GM12874 (cell line): ENCODE results near the gene PEX10.

Source experiments
- TF ChIP-seq, protein P1 (sequence below): IDR thresholded peaks from 2 replicates; pipeline ENCODE4 v1.5.1; 2011; ENCODE audit warnings: low read depth, mild to moderate bottlenecking, control low read depth, low read length, moderate library complexity; ENCODE audit not compliant: insufficient read depth

The PEX10 gene

GRCh38 chr1:2454227-2454626 is 41.9 kb upstream of the PEX10 start:
- TF ChIP-seq, protein P1, sequence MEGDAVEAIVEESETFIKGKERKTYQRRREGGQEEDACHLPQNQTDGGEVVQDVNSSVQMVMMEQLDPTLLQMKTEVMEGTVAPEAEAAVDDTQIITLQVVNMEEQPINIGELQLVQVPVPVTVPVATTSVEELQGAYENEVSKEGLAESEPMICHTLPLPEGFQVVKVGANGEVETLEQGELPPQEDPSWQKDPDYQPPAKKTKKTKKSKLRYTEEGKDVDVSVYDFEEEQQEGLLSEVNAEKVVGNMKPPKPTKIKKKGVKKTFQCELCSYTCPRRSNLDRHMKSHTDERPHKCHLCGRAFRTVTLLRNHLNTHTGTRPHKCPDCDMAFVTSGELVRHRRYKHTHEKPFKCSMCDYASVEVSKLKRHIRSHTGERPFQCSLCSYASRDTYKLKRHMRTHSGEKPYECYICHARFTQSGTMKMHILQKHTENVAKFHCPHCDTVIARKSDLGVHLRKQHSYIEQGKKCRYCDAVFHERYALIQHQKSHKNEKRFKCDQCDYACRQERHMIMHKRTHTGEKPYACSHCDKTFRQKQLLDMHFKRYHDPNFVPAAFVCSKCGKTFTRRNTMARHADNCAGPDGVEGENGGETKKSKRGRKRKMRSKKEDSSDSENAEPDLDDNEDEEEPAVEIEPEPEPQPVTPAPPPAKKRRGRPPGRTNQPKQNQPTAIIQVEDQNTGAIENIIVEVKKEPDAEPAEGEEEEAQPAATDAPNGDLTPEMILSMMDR = no peak

- TF ChIP-seq, protein P1 = no peak
Observed at GRCh38 chr1:2452932-2453315, 40.6 kb upstream of the PEX10 start.

DNA sequence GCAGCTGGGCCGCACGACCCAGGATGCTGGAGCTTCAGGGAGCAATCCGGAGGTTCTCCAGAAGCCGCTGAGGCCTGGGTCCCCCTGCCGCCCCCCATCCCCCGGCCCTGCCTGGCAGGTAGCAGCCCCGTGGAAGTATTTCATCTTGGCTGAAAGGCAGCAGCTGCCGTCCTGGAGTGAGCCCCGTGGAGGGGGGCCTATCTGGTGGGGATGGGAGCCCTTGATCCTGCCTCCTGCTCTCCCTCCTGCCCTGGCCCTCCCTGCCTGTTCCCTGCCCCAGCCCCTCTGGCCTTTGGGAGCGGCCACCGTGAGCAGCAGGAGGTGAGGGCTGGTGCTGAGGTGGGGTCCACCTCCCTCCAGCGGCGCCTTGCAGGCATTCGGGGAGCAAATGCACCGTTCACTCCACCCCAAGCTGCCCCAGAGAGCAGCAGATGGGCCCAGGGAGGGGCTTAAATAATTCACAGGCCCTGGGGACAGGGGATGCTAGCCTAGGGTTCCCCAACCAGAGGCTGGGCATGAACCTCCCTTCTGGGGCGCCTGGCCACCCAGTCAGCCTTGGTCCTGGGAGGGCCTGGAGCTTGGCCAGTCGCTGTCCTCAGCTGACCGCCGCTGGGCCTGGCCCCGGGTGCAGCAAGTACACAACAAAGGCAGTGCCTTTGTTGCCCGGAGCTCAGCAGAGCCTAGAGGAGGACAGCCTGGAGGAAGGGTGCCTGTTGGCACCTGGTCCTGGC is 40.0 kb upstream of the PEX10 start:
- TF ChIP-seq, protein P1 = no peak

DNA sequence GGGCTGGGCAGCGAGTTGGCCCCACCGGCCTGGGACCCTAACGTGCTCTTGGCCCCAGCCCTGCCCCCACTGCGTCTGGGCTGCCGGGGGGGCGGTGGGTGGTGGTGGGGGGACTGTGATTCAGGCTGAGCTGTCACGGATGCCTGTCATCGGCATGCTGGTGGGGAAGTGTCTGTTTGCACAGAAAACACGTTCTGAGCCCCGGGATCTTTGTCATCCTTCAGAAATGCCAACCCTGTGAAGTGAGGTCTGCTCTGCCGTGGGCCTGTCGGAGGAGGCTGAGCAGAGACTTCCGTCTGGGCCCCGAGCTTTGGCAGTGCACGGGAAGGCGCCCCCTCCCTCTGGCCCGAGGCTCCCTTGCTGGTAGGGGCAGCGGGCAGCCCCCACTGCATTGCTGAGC is 39.4 kb upstream of the PEX10 start:
- TF ChIP-seq, protein P1 = no peak

DNA sequence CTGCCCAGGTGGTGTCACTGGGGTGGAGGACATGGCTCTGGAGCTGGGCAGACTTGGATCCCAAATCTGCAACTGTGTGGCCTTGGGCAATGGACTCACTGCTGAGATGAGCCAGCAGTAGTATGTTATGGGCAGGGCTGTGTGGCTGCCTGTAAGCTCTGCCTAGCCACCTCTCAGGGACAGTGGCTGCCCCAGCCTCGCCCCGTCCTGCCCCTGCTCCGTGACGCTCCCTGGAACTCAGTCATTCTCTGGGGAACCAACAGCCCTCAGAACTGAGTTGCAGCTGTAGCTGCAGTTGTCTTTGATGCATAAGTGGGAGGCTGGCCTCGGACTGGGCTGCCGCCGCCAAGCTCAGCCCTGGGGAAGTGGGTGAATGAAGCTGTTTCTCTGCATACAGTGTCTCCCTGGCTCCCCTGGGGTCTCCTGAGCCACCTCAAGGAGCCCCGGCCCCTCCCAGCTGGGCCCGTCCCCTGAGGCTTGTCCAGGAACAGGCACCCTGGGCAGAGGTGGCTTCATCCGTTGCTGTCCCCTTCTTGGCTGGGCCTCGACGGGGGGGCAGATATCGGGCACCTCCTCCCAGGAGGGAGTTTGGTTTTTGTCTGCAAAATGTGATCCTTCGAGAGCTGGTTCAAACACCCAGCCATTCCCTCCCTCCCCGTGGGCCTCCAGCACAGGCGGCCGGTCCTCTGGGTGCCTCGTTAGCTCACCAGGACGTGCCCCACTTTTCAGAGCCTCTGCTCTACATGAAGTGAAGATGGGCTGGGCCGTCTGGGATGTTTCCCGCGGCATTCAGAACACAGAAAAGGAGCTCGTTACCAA is 37.5 kb upstream of the PEX10 start:
- TF ChIP-seq, protein P1 = no peak

- TF ChIP-seq, protein P1 = no peak
Observed at GRCh38 chr1:2448098-2448445, 35.7 kb upstream of the PEX10 start.

DNA sequence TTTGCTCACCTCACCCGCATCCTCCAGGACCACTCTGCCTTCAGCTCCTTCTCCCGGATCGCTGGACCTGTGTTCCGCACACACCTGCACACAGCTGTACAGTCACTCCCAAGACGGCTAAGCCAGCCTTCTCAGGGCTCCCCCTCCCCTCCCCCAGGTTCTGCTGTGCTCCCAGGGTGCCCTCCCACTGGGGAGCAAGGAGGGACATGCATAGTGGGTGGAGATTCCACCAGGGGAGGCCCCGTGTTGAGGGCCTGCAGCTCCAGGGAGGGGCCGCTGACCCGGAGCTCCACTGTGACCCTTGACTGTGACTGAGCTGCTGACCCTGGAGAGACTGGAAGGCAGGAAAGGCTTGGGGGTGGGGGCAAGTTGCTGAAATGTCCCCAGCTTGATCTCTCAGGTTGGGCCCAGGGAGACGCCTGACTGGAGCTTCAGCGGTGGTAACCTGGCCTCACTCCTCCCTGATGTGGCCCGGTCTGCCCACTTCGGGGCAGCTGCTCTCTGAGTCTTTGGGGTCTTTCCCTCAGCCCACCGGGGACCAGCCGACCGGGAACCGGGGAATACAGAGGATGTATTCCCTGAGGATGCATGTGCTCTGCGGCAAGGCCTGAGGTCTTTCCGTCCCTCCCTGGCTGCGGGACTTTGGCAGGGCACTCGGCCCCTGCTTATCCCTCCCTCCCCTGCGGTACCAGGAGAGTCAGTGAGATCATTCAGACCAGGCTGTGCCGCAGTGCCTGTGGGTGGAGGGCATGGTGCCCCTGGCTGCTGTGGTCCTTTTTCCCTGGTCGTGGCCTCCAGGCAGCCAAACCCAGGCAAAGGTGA is 35.1 kb upstream of the PEX10 start:
- TF ChIP-seq, protein P1 = no peak
